Stimulated activated CD8-positive, alpha-beta memory T cell treated with anti-CD3 and anti-CD28 coated beads, Interleukin-15, amount 100 ng/mL, for 48 hours (primary cell): ENCODE data around the gene MALSU1.

Experiments
- DNase-seq, 2 donors: peaks; one replicate each; pipeline ENCODE4 v3.0.0-alpha.2; 2020; ENCODE audit warnings: low read depth in 2 of 2

MALSU1 gene

DNA sequence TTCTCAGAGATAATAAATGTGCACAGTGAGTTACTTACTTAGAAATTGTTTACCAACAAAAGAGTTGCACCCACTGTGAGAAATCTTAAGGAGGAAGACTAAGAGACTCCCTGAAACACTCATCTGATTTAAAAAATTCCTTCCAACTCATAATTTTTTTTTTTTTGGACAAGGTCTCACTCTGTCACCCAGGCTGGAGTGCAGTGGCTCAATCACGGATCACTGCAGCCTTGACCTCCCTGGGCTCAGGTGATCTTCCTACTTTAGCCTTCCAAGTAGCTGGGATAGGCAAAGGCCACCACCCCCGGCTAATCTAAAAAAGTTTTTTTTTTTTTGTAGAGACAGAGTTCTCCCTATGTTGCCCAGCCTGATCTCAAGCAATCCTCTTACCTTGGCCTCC, 36.0 kb downstream of the MALSU1 start:
- DNase-seq, result no peak

DNA sequence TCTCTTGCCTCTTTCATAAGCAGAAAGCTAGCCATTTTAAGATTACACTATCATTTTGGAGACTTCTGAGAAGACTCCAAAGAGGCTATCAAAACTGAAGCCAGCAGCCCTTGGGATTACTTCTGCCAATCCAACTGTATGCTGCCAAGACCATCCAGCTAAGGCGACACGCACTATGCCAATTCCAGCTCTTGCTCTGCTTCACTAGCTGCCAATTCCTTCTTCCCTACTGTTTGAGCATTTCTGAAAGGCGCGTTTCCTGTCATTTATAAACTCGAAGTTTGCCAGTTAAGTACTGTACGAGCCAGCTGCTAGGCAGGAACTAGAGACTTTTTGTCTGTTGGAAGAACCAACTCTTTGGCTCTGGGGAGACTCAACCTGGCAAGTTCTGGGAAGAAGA, 36.5 kb downstream of the MALSU1 start:
- no peak for DNase-seq

DNA sequence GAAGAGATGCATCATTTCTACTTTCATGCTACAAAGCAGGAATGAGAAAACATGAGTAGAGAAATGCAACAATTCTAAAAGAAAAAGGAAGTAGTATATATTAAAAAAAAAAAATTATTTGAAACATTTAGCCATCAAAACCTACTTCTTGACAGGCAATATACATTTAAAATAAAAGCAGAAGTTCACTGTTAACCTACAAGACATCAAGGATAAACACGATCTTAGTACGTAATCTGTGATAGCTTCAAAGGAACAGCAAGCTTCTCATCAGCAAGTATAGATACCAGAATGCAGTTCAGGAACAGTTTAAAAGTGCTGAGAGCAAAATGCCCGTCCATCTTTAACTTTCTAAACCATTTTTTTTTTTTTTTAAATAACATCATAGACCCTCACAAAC, 36.9 kb downstream of the MALSU1 start:
- DNase-seq, result no peak

DNA sequence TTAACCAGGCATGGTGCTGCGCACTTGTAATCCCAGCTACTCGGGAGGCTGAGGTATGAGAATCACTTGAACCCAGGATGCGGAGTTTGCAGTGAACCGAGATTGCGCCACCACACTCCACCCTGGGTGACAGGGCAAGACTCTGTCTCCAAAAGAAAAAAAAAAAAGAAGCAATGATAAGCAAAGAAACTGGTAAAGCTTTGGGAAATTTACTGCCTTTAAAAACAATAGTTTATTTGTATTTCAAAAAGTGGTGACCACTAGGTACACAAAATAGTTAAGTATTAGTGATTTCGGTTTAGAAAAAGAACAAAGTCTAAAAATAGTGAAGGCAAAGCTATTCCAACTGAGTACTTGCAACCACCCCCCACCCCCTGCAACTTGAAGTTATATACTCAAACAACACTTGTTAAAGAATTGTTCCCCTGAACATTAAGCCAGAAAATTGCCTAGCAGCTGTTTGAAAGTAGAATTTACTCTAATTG, 37.7 kb downstream of the MALSU1 start:
- DNase-seq, result no peak

DNA sequence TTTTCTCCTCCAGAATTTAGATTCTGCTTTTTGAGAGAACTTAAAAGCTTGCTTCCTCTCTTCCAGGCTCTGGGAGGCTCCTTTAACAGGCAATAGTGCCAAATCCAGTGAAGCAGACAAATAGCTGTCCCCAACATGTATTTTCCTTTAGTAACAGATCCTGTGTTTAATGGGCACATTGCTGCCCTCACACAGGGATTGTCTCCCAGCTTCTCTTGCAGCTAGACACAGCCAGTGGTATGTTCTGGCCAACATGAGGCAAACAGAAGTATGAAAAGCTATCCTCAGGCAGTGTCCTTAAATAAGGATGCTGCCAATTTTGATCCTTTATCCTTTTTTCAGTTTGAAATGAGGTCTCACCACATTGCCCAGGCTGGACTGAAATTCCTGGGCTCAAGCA, 38.2 kb downstream of the MALSU1 start:
- no peak for DNase-seq

DNA sequence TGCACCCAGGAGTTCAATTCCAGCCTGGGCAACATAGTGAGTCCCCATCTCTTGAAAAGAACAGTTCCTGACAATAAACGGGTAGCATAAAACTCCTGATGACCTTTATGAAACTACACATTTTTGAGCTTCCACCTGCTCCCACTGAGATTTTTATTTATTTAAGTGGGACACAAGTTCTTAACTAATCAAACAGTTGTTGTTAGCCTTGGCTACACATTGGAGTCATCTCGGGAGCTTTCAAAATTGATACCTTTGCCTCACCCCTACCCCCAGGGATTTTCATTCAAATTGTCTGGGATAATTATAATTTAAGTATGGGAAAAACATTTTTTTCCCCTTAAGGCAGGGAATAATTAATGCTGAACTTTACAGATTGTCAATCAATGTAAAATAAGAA, 39.3 kb downstream of the MALSU1 start:
- no peak for DNase-seq

DNA sequence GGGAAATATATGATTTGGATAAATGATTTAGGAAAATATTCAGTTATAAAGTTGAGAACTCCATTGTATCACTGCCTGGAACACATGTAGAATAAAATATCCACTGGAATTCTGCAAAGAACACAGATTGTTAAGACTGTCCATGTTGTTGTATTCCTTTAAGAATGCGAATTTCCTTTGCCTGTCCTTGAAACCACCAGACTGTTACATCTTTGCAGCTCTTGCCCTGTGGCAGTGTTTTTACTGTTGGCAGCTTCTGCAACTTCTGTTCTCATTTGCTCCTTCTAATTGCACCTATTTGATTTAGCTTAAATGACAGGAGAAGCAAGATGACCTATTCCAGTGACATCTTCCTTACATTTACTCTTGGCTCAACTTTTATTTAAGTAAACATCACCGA, 39.7 kb downstream of the MALSU1 start:
- DNase-seq, result no peak

DNA sequence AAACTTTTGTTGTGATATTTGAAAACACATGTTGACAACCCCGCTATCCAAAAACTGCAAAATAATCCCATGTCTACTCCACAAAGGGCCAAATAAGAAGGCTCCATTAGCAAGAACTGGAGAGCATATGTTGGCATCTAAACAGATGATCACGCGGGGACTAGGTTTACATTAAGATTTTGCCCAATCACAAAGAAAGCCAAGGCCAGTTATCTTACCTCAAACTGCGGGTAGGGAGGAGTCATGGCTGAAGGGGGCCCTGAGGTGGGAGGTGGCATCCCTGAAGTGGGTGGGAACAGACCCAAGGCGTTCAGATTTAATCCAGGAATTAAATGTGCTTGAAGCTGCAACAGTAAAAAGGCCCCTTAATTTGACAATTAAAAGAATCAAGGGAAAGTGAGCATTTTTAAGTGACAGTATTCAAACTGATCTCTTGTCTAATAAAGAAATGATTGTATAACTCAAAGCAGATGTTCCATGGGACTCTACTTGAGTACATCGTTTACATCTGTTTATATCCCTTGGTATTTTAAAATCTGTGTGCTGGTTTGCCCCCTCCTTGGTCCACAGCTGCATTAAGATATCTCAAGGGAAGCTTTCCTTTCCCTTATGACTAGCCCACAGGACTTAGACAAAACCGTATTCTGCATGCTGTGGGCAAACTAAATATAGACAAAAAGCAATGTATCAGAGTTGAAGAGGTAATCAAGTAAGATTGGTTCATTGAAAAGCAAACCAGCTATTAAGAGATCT, 42.9 kb downstream of the MALSU1 start:
- no peak for DNase-seq

DNA sequence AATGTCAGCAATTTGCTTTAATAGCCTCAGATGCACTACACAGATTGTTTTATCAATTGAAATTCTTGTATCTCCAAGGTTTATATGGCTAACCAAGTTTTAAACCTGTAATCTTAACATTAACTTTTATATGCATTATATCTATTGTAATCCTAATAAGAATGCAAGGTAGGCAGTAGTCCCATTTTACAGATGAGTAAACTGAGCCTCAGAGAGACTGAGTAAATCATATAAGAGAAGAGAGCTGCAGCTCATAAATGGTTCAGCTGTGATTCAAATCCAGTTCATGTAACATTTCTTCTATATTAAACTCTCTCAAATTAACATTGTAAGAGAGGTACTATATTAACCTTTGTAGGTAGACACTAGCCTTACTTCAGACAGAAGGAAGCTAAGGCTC, 44.0 kb downstream of the MALSU1 start:
- no peak for DNase-seq

DNA sequence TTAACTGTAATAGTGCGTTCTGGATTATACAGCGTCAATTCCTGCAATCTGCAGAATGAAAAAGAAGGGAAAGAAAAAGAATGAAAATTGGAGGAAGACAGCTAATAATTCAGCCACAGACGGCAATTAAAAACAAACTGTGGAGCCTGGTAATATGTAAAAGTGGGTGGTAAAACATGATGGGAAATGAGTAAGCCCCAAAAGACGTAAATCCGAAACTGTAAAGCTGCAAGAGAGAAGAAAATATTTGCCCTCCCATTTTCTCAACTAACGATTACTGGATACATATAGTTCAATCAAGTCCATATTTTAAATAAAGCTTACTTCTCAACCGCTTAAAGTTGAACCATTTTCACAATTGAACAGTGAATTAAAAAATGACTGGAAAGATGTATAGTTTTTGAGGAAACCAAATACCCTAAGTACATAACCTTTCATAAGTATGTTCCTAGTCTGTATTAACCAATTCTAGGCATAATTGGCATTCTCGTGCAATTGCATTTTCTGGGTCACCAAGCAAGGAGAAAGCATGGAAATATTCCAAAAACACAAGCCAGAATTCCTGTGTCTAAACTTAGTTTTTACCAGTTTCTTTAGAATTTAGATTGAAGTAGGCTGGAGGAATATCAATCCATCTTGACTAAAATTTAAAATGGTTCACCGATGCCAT, 44.8 kb downstream of the MALSU1 start:
- DNase-seq, result no peak

DNA sequence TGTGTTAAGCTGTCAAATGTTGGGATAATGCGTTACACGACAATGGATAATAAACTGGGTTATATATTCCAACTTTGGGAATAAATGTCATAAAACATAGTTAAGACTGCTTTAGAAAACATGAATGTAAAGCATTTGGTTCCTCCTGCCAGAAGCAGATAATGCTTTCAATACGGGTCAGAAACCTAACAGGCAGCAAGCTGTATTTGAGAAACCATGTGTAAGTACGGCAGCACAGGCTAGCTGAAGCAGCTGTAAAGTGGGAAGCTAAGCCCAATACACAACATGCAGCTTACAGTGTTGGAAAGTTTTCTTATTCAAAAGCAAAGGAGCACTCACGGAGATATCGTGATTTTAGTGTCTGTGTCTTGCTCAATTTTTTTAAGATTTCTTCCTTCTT, 46.5 kb downstream of the MALSU1 start:
- DNase-seq, result no peak

DNA sequence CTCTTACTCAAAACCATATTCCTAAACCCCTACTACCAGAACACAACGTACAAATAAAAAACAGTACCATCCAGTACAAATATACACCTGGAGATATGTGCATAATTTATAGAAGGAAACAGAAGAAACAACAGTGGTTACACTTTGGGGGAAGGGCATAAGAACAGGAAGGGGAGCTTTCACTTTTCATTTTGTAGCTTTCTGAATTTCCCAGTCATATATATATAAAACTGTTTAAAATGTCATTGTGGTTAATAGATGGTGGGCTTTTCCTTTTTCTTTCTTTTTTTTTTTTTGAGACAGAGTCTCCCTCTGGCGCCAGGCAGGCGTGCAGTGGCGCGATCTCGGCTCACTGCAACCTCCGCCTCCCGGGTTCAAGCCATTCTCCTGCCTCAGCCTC, 47.2 kb downstream of the MALSU1 start:
- DNase-seq, result no peak

DNA sequence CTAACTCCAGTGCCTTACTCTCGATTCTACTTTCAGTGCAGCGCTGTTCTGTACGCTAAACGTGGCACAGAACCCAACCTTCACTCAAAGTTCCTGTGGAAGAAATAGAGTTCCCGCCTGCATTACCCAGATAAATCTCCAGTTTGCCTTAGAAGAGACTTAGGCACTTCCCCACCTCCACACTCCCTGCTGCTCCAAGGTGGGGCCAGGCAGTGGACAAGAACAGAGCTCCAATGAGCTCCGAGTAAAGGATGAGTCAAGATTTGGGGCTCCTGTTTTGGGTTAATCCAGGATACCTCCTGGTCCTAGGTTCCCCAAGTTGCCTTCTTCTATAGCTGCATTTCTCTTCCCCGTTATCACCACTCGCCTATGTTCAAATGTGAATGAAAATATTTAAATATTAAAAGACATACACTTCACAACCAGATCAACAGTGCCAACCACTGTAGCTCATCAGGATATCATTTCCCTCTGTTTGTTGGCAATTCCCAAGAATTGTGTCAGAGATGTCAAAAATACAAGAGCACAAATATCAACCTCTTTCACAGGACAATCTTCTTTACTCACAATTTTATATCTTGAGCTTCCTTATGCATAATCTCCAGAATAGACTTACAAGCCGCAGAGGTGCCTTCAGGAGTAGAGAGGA, 48.0 kb downstream of the MALSU1 start:
- DNase-seq, result no peak

DNA sequence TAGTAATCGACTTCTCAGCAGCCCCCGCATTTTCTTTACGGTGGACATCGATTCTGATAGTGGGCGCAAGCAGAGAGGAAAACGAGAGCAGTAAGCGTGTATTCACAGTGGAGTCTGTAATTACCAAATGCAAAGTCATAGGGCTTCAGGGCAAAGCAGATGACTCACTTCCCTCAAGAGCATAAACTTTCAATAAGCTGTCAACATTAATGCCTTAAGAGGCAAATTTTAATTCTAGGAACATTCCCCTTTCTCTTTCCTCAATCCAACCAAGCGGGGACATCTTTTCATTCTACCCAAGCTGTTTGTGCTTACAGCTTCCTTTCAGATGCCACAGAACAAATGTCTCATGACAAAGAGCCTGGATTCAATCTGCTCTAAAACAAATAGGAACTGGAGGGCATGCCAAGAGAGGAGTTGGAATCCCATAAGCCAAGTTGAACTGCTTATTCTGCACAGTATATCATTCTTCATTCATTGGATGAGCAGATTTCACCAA, 48.6 kb downstream of the MALSU1 start:
- DNase-seq, result no peak

DNA sequence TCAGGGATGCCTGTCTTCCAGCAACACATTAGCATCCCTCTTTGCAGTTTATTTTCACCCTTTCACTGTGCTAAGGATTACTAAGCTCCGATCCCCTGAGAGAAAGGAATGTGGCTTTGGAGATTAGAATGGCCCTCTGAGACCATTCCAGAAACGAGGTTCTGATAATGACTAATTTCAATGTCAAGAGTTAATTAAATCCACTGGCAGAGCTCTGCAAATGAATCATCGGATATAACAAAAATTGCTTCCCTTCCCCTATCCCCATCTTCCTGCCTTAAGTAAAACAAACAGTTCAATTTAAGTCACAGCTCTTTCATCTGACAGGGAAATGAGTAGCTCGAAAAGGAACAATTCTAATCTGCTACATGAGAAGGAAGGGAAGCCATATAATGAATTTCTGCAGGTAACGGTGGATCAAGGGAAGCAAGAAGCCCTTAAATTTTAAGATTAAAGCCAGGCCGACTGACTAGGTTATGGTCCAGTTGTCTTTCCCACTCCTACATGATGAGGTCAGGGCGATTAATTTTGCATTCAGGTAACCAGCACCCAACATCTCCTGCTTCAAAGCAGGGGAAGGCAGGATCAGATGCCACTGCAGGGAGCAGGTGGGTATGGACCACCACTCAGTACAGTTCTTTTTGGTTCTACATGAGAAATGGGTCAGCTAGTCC, 50.5 kb downstream of the MALSU1 start:
- DNase-seq, result no peak

DNA sequence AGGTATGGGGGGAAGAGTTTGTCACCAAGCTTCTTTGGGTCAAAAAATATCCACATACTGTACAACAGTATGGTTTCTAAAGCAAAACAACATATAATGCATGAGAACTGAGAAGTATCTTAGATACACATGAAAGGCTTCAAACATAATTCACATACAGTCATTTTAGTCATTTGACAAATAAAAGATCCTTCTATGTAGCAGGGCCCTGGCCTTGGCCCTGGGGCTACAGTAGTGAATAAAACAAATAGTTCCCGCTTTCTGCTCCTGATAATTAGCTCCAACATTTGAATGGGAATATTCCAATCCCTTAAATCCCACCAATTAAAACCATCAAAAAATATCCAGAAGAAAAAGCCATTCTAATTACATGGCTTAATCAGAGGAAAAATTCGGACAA, 51.3 kb downstream of the MALSU1 start:
- no peak for DNase-seq

DNA sequence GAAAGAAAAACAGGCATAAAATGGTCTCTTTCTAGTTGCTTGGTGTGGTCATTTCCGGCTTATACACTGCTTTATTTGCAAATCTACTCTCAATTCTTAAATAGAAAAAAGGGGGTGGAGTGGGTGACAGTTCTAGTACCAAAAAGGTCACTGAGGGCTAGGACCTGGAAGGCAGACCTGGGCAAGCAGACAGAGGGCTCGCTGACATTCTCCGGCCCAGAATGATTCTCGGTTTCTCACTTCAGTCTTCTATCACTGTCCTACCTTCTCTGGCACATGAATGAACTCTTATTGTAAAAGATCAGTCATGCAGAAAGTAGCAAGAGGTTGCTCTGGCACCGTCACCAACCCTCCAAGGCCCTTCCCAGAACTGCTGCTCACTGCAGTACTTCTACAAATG, 54.0 kb downstream of the MALSU1 start:
- no peak for DNase-seq

DNA sequence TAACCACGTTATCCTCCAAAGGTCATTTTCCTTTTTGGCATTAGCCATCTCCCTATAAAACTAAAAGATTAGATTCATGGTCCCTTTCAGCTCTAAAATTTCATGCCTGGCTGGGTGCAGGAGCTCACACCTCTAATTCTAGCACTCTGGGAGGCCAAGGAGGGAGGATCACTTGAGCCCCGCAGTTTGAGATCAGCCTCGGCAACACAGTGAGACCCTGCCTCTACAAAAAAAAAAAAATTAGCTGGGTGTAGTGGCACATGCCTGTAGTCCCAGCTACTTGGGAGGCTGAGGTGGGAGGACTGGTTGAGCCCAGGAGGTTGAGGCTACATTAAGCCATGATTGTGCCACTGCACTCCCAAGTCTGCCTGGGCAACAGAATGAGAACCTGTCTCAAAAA, 57.0 kb downstream of the MALSU1 start:
- DNase-seq, result no peak

DNA sequence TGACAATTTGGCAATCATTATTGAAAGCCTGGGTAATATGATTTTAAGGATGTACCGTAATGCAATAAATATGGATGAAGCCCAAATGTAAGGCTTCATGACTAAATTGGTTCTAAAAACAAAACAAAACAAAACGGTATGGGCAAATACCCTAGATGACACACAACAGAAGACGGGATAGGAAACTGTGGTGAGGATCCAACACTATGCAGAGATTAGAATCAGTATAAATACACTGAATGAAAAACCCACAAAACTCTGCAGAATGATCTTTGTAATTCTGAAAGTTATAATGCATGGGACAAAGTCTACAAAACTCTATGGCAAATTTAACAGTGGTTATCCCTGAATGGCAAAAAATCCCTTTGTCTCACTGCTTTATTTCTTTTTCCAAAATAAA, 57.6 kb downstream of the MALSU1 start:
- DNase-seq, result no peak

DNA sequence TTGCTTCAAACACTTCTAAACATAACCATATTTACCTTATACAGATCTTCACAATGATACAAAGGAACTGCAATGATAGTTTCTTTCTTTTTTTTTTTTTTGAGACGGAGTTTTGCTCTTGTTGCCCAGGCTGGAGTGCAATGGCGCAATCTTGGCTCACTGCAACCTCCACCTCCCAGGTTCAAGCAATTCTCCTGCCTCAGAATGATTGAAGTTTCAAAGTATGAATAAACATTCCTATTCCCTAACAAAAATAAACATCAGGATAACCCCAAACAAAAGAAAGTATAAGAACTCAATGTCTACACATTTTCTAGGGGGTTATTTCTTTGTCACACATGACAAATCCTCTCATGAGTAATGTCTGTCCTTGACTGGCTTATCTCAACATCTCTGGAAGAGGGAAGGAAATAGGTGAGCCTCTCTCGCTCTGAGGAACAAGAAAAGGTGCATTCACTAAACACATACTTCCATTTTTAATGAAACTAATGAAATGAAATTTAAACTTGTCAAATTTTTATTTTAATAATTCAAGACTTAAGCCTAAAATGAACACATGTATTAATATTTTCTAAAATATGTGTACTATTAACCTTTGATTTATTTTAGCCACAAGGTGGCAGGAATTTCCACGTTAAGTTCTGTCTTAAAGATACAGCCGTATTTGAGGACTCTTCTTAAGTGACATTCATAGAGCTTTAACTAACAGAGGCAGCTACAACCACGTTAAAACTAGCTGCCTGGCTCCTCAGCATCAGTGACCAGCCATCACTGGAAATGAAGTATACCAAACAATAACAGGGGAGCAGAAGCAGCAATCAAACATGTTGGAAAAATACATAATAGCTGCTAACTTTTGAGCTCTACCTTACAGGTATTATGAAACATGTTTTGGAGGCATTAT, 58.3 kb downstream of the MALSU1 start:
- DNase-seq, result no peak

DNA sequence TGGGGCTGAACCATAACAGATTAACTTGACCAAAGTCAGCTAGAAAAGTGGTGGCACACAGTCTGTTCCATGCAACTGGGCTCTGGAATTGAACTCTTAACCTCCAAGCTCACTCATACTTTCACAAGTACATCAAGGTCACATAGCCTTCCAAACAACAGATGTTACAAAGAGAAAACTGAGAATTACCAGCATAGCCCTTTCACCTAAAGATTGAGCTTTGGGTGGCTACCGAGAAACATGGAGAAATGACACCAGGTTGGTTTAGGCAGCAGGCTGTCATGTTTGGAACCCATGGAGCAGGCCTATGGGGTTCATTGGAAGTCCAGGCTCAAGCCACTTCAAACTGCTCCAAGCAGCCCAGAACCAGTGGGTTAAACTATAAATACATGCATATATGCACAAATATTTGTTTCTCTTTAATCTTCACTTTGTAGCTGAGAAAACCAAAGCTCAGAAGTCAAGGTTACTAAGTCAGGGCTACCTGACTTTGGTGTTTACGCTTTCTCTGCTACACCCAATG, 59.1 kb downstream of the MALSU1 start:
- no peak for DNase-seq
